GM21529 (cell line): Measurements from ENCODE around the gene INO80B.
"Not testable (repeated sequence)": the region's sequence is repeated elsewhere in the genome, so short reads cannot be mapped to it uniquely, and the experiment has no call there.

Experiments
- ATAC-seq: cut with Tn5 transposase; IDR thresholded peaks from one replicate; pipeline ENCODE4 v1.9.1; 2021; ENCODE audit not compliant: unreplicated experiment

INO80B gene

DNA sequence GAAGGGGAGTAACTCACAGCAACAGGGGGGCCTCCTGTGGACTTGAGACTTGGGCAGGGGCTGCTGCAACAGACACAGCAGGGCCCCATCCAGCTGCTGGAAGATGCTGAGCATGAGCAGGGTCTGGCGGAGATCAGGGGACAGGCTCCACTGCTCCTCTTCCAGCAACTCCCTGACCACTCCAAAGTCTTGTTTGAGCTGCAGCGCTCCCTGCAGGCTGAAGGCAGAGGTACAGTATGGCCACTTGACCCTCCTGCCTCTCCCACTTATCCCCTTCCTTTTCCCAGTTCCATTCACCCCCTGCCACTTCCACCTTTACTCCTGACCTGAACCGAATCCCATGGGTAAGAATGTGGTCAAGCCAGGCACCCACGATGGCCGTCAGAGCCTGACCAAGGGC lies 20.0 kb downstream of the INO80B start:
- no peak for ATAC-seq

DNA sequence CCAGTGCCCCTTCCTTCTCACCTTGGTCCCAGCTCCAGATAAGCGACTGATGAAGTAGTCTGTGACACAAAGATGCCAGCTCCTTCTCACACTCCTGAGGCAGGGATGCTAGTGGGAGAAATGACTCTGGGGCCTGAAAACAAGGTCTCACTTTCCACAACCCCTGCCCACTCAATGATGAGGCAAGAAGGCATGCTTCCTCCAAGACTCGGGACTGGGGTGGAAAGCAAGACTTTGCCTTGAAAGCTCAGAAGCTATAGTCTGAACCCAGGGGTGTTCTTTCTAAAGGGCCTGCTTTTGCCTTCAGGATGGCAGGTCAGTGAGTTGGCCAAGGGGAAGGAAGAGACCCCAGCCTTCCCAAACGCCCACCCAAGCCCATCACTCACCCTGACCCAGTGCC lies 26.5 kb downstream of the INO80B start:
- no peak for ATAC-seq

DNA sequence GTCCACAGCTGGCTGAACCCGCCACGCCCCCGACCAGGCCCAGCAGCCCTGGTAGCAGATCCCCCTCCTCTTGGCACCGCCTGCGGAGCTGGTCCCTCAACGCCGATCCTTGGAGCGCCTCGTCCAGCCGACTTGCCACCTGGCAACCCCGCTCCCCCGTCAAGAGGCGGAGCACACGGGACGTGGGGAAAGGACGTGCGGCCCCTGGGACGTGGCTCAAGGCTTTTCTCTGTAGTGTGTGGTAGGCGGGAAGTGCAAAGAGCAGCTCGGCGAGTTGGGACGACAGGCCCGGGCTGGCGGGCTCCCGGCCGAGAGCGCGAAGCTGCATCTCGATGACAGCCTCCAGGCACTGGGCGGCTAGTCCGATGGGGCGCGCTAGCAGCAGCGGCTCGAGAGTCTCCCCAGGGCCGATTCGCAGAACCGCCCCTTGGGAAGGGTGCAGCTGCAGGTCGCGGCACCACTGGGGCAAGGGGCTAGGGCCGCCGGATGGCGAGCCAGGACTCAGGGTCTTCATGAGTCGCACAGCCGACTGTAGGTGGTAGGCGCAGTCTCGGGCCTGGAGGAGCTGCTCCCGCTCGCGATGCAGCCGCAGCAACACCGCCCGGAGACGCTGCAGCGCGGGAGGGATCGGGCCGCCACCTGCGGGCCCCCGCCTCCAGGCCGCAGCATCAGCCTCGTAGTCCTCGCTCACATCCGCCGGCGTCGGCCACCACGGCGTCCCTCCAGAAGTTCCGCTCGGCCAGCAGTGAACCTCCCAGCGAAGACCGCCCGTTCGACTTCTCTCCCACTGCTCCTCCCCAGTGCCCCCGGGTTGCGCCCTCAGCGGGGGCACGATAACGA lies 27.3 kb downstream of the INO80B start:
- peak; percentile 41 for ATAC-seq

DNA sequence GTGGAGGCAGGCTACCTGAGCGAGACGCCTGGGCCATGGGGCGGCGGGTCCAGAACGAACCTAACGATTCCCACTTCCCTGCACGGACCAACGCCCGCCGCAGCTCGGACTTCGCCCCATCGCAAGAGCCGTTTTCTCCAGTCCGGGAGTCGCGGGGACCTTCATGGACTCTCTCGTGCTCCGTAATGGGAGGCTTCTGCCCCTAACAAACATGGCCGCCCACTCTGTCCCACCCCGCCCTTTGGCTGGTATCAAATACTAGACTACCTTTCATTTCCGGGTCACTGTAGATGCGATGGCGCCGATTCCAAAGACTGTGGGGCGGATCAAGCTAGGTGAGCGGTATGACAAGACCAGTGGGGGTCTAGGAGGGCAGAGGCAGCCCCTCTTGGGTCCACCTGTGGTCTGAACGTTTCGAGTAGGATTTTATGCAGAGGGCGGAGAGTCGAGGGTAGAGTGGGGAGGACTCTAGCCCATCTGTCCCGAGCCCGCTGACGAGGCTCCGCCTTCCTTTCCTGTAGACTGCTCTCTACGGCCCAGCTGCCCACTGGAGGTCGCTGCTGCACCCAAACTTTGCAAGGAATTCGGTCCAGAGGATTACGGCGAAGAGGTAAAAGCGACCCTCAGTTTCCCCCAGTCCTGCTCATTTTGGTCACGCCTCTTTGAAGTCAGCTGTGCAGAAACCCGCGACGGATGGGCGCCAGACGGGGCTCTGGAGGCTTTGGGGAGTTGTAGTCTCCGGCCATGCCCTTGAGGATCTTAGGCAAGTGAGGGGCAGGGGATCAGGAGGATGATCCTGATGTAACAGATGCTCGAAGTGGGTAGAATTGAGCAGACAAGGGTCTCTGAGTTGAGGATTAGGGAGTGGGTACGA lies 28.2 kb downstream of the INO80B start, which contains the start of the genes CCDC142 and TTC31:
CCDC142 (minus strand) TSS at position 198 of the 874 bp plus-strand sequence; CDS start at position 37, 161 bp downstream.
TTC31 (plus strand) TSS at position 281 of the 874 bp plus-strand sequence; CDS start at position 296, 15 bp downstream.
- peak; percentile 91 for ATAC-seq

DNA sequence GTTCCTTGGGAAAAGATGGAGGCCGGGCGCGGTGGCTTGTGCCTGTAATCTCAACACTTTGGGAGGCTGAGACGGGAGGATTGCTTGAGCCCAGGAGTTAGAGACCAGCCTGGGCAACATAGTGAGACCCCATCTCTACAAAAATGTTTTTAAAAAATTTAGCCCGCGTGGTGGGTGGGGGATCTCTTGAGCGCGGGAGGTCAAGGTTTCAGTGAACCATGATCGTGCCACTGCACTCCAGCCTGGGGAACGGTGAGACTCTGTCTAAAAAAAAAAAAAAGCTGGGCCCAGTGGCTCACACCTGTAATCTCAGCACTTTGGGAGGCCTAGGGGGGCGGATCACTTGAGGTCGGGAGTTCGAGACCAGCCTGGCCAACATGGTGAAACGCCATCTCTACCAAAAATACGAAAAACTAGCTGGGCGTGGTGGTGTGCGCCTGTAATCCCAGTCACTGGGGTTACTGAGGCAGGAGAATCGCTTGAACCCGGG lies 28.8 kb downstream of the INO80B start:
- ATAC-seq: not testable (repeated sequence)

DNA sequence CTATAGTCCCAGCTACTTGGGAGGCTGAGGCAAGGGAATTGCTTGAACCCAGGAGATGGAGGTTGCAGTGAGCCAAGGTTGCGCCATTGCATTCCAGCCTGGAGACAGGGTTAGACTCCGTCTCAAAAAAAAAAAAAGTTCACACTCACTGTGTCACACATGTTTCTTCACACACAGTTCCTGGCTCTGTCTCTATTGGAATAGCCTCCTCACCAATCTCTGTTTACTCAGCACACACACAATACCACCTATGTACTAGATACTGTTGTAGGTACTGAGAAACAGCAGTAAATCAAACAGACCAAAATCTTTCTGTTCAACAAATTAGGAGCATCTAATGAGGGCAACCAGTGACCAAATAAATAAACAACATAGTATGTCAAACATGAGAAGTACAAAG lies 31.3 kb downstream of the INO80B start:
- no peak for ATAC-seq

DNA sequence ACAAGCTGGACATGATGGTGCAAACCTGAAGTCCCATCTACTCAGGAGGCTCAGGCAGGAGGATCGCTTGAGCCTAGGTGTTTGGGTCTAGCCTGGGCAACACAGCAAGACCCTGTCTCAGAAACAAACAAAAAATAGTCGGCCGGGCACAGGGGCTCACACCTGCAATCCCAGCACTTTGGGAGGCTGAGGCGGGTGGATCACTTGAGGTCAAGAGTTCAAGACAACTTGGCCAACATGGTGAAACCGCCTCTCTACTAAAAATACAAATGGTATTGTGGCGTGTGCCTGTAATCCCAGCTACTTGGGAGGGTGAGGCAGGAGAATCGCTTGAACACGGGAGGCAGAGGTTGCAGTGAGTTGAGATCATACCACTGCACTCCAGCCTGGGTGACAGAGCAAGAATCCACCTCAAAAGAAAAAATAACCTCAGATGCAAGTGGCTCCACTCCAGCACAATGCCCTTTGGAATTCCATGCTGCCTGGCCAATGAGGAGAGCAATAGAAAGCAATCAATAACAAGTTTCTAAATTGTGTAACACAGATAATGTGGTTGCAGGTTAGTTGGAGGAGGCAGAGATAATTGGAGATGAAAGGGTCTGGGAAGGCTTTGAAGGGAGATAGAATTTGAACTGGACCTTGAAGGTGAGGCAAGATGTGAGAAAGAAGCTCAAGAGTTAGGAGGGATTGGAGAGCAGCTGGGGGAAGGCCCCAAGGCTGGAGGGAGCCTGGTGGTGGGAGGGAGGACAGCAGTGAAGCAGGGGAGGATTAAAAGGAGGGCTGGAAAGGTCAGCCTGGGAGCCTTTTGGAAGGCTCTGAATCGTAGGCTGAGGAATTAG lies 34.0 kb downstream of the INO80B start:
- no peak for ATAC-seq

DNA sequence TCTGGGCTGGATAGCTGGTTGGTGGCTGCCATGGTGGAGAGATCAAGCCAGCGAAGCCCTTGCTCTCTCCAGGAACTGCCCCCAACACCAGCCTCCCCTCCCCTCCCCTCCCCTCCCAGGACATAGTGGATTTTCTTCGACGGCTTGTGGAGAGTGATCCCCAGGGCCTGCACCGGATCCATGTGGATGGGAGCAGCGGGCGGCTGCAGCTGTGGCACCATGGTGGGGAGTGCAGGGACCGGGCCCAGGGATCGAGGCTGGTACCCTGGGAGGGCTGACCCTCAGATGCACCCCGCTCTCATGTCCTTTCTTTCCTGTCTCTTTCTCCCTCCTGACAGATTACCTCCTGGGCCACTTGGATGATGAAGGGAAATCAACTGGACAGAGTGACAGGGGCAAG lies 35.0 kb downstream of the INO80B start:
- no peak for ATAC-seq

DNA sequence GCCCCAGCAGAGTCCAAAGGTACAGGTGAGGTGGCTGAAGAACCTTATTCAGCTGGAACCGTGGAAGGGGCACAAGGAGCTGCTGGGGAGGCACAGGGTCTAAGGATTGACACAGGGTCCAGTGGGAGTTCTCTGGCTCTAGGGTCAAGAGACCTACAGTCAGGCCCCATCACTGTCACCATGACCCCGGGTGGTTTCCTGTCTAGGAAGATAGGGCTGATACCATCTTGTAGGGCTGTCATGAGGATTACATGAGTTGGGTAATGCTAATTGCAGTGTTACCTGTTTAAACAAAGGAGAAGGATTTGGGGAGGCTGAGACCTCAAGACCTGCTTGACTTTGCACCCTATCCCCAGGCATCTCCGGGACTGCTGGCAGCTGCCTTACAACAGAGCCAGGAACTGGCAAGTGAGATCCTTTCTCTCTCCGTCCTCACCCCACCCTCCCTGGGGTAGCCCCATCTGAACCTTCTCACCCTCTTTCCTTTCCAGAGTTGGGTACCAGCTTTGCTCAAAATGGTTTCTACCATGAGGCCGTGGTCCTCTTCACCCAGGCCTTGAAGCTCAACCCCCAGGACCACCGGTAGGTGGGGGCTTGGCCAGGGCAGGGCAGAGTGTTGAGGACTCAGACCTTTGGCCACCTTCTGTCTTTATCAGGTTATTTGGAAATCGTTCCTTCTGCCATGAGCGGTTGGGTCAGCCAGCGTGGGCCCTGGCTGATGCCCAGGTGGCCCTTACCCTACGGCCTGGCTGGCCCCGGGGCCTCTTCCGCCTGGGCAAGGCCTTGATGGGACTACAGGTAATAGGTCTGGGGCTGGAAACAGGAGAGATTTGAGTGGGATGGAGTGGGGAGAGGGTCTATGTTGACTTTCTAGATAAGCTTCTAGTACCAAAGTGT lies 37.0 kb downstream of the INO80B start:
- no peak for ATAC-seq

DNA sequence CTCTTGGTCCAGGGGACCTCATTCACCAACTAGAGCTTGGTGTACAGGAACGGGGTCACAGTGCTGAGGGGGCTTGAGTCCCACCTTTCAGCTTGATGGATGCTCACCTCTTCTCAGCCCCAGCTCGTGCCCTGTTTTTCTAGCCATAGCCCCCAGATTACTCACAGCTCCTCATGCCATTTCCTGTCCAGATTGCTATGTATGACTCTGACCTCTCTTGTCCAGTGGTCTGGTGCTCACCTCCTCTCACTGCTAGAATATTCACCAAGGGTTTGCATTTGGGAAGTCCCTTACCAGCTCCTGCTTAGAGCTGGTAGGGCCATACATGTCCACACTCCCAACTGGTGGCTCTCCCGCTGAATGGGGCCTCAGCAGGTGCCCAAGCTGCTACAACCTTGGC lies 38.7 kb downstream of the INO80B start:
- ATAC-seq: no peak

DNA sequence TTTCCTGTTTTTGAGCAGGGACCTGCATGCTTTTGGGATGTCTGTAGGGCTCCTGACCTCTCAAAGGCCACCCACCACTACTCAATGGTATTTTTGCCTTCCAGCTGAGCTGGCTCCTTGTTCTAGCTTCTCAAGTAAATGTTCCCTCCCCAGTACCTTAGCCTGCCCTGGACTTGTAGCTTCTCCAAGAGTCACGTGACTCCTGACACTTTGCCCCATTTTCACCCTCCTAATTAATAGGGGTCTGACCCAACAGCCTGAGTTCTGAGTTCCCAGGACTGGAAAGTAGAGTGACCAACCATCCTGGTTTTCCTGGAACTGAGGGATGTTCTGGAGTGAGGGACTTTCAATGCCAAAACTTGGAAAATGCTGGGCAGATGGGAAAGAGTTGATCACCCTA lies 40.6 kb downstream of the INO80B start:
- no peak for ATAC-seq

DNA sequence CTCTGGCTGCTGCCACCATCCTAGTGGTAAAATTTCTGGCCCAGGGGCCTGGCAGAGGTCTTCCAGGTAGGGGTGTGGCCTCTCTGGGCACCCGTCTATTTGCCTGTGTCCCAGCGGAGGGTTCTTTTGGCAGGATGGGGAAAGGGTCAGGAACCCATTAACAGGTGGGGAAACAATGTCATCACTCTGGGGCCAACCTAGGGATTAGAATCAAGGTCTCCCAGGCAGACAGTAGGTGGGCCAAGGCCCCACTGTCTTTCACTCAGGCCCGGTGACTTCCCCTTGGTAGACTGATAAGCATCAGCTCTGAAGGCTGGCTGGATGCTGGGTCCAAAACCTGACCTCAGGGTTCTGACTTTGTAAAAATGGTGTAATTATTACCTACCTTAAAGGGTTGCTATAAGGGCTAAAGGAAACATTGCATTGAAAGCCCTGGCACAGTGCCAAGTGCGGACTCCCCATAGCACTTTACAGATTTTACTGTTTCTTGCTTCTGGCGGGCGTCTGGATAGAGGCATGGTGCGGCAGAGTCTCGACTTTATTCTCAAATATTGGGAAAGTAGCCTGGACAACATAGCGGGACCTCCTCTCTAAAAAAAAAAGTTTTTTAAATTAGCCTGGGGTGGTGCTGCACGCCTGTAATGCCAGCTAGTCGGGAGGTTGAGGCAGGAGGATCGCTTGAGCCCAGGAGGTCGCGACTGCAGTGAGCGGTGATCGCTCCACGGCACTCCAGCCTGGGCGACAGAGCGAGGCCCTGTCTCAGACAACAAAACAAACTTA lies 42.3 kb downstream of the INO80B start:
- no peak for ATAC-seq

DNA sequence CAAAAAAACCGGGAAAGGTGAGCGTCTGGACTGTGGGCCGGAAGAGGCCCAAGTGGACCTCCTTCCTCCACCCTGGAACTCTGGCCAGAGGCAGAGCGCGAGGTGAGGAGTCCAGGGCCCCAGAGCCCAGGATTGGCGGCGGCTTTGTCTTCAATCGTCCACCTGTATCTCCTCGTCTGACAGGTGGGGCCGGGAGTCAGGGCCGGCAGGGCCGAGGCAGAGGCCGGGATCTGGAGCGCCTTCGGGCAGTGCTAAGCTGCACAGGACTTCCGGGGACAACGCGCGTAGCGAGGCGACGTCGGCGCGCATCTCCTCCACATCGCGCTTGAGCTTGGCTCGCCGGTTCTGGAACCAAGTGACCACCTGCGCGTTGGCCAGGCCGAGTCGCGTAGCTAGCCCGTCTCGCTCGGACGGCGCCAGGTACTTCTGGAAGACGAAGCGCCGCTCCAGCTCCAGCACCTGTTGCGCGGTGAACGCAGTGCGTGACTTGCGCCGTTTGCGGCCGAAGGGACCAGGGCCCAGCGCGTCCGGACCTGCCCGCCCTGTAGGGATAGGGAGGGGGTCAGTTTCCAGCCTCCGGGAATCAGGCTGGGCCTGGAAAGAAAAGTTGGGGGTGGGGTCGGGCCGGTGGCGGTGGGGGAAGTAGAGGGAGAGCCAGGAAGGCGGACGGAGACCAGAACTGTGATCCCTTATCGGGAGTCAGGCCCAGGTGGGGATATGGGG lies 43.1 kb downstream of the INO80B start:
- peak; percentile 36 for ATAC-seq

DNA sequence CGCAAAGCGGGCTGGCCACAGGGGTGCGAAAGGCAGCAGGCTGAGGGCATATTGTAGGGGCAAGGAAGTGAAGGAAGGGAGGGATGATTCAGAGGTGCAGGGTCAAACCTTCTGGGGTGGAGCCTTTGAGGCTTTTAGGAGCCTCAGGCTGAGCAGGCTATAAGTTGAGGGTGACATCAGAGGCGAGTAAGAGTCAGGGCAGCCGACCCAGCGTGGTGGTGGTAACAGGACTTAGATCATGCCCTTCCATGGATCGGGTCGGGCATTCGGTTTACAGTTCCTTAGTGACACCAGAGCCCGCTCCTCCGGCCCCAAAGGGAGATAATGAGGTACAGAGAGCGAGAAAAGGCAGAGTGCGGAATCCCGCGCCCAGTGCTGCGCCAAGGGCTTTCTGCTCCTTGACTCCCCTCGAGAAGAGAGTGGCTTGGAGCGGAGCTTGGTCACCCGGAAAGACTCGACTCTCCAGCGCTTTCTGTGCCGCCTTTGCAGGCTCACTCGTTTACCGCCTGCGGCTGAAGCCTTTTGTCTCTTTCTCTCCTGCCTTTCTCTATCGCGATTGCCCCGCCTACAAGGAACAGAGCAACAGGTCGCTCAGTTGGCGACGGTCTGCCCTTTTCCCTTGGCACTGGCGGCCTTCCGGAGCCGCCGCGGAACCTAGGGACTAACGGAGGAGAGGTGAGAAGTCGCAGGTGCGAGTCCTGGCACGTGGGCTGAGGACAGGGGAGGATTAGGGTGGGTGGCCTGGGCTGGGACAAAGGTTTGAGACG lies 43.8 kb downstream of the INO80B start:
- ATAC-seq: no peak

DNA sequence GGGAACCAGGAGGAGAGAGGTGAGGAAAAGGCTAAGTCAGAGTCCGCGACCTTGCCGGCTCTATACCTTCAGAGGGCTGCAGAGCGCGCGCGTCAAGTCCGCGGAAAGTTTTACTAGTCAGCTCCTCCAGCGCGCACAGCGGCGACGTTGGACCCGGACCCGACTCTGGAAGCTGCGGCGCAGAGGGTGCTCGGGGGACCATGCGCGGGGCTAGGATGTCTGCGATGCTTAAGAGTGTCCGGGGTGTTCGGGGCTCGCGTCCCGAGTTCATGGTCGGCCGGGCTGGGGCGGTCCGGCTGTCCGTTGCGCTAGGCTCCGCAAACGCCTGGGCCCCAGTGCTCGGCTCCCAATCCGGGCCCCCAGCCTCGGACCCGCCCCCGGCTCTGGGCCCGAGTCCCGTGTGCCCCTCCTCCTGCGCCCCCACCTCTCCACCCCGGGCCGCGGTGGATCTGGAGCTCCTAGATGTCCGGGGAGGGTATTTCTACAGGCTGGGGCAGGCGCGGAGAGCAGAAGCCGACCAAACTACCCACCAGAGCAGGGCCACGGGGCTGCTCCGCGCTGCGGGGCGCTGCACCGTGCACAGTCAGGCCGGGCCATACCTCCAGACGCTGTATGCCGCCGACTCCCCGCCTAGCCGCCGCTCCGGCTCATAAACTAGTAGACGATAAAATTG lies 44.5 kb downstream of the INO80B start, which contains the start of gene LBX2:
LBX2 (minus strand) TSS at position 337 of the 673 bp plus-strand sequence; CDS start at position 271, 66 bp downstream.
- ATAC-seq: no peak

DNA sequence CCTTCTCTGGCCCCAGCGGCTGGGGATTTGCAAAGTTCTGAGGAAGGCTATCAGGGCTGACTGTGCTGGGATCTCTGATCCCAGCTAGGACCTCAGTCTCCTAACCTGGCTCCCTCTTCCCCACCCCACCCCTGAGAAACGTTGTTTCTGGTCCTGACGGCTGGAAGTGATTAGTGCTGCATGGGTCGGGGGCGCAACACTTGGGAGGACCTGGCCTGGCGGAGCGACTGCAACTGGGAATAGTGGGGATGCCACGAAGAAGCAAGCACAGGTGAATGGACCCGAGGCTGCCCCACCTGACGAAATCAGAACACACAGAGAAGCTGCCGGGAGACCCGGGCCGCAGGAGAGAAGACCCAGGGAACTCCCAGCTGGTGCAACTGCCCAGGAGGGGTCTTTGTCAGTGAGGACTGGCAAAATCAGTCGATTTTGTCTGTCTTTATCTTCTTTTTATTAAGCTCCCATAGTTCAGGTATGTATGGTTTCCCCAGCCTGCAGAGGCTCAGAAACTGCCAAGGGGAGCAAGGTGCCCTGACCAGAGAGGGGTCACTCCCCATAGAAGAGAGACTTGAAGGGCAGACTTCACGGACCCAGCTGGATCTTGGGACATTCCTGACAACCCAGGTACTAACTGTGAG lies 45.2 kb downstream of the INO80B start:
- no peak for ATAC-seq
